Limb (tissue), 2 donors: ENCODE measurements around the gene PPP1CB.

ENCODE experiments used
- DNase-seq, 2 donors: peaks; one replicate each; pipeline ENCODE4 v3.0.0-alpha.2; 2016; ENCODE audit errors: extremely low spot score in 2 of 2

Gene PPP1CB

GRCh38 chr2:28745225-28745624 is 6.4 kb upstream of the PPP1CB start:
- DNase-seq: no peak

DNA sequence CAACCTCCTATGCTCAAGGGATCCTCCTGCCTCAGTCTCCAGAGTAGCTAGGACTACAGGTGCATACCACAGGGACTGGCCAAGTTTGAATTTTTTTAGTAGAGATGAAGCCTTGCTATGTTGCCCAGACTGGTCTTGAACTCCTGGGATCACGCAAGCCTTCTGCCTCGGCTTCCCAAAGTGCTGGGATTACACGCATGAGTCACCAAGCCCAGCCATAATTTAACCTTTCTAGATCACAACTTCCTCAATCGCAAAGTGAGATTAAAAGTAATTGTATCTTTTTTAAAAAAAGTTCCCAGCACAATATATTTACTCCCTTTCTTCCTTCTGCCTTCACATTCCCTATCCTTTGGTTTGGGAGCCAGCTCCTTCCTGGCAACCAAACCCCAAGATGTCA is 5.8 kb upstream of the PPP1CB start:
- no peak for DNase-seq

GRCh38 chr2:28746429-28747111 is 5.1 kb upstream of the PPP1CB start:
- peak in 1 of 2 donors; percentile 62 for DNase-seq

GRCh38 chr2:28747714-28748113 is 3.9 kb upstream of the PPP1CB start:
- DNase-seq: no peak

GRCh38 chr2:28748176-28748575 is 3.5 kb upstream of the PPP1CB start:
- DNase-seq: no peak

DNA sequence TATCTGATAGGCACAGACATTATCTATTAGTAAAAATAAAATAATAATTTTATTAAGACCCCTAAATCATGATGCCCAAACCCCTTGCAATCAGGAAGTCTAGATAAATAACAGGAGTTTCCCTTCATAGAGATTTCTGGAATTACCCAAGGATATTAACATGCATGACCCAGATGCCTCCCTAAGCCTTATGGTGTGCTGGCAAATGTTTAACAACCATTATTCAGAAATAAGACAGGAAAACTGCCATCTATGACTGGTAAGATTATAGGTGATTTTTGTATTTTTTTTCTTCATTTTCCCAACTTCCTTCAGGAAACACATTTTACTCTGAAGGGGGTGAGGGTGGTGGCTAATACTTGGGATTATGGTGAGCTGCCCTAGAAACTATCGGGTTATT is 2.7 kb upstream of the PPP1CB start:
- DNase-seq: no peak

- DNase-seq: no peak
These were observed 2.1 kb upstream of the PPP1CB start for GRCh38 chr2:28749526-28749925.

- peak in 1 of 2 donors; percentile 14 for DNase-seq
These were observed 1.0 kb upstream of the PPP1CB start for GRCh38 chr2:28750316-28751251.

DNA sequence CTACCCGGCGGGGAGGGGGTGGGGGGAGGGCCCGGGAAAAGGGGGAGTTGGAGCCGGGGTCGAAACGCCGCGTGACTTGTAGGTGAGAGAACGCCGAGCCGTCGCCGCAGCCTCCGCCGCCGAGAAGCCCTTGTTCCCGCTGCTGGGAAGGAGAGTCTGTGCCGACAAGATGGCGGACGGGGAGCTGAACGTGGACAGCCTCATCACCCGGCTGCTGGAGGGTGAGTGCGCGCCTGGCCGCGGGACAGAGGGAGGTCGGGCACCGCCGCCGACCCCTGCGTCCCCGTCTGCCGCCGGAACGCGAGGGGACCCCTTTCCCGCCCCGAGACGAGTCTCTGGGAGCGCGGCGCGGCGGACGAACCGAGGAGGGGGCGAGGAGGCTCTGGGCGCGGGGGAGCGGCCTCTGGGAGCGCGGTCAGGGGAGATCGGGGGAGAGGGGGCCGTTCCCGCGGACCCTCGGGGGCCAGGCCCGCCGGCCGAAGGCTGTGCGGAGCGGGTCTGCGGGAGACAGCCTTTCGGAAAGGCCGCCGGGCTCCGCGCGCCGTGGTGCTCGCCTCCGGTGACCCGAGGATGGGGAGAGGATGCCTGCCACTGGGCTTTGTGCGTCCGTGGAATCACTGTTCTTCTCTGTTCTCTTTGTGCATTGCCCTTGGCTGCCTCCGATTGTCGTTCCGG is 463 bp downstream of the PPP1CB start:
- no peak for DNase-seq

- DNase-seq: no peak
These were observed 1.2 kb downstream of the PPP1CB start for GRCh38 chr2:28752631-28753376.

DNA sequence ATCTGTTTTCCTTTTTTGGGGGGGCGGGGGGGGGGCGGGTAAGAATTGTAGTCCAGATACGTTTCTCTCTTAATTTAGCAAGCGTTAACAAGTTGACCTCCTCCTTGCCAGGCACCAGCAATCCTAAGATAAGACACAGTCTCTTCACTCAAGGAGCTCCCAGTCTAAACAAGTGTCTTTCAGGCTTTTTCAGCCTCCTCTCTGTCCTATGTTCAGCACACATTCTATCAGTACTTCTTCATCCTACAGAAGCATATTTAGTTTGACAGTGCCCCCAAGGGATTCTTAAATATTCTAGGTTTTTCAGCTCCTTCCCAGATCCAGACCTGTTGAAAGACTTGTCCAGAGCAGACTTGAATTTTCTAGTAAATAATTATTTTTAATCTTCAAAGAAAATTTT is 2.7 kb downstream of the PPP1CB start:
- no peak for DNase-seq

GRCh38 chr2:28755421-28755820 is 3.8 kb downstream of the PPP1CB start:
- DNase-seq: no peak

- DNase-seq: no peak
These were observed 6.8 kb downstream of the PPP1CB start for GRCh38 chr2:28758459-28758858.

DNA sequence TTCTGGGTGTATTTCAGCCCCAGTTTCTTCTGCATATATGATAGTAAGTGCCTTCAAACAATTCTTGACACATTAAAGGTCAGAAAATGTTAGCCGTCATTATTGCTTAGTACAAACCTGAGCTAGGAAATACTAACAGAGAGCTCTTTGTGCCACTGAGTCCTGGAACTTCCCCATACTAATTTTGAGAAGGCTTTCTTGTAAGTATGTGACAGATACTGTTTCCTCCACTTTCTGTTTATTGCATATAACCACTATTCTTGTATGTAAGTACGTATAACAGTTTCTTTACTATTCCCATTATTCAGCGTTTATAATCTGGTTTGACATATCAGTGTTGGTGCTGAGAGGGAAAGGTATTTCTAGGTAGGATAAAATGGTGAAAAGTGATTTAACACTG is 9.8 kb downstream of the PPP1CB start:
- DNase-seq: no peak

GRCh38 chr2:28764909-28765711 is 13.5 kb downstream of the PPP1CB start:
- no peak for DNase-seq

DNA sequence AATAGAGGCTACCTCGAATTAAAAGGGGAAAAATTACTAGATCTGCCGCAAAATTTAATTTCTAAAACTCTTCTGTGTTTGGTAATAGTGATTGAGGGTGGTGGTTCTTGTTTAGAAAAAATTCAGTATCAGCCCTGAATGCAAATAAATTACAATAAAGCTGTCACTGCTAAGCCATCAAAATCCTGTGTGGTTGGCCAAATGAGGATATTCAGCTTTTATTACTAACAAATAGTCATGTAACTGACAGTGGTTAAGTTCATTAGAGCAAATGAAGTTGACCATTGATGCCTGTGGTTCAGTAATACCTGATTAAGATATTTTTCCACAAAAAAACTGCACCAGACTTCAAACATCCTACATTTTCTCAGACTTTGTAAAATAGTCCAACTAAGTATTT is 14.4 kb downstream of the PPP1CB start:
- no peak for DNase-seq

DNA sequence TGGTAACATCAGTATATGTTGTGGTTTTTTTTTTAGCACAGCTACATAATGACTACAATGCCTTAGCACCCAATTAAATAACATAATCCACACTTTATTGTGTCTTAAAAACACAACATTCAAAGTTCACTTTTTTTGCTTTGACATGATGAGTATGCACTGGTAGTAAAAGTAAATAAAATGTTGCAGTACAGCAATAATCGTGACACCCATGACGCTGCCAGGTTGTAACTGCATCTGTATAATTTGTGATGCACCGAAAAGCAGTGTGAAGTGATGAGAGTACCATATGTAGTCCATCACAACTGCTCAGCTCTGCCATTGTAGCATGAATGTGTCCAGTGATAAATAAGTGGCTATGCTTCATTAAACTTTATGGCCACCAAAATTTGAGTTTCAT is 15.7 kb downstream of the PPP1CB start:
- no peak for DNase-seq

GRCh38 chr2:28768422-28768821 is 16.8 kb downstream of the PPP1CB start:
- DNase-seq: no peak

- no peak for DNase-seq
These were observed 17.3 kb downstream of the PPP1CB start for GRCh38 chr2:28768952-28769351.

- DNase-seq: no peak
These were observed 20.7 kb downstream of the PPP1CB start for GRCh38 chr2:28772351-28772750.

GRCh38 chr2:28776471-28776870 is 24.8 kb downstream of the PPP1CB start:
- no peak for DNase-seq
